GM18858 (cell line): ENCODE measurements around the gene RUSF1.
"Not testable (repeated sequence)": the region's sequence is repeated elsewhere in the genome, so short reads cannot be mapped to it uniquely, and the experiment has no call there.

Source experiments
- ATAC-seq: cut with Tn5 transposase; IDR thresholded peaks from one replicate; pipeline ENCODE4 v1.9.1; 2021; ENCODE audit not compliant: unreplicated experiment

RUSF1 gene

GRCh38 chr16:31507929-31508705 is at the start of gene RUSF1:
RUSF1 (minus strand) TSS chr16:31508391; CDS start chr16:31508373, 18 bp downstream.
- peak; percentile 79 for ATAC-seq

GRCh38 chr16:31542763-31543162 is 34.6 kb upstream of the RUSF1 start:
- ATAC-seq, result no peak

GRCh38 chr16:31539762-31540161 is 31.6 kb upstream of the RUSF1 start:
- ATAC-seq, result not testable (repeated sequence)

- not testable (repeated sequence) for ATAC-seq
Measured at GRCh38 chr16:31538243-31538598, 30.0 kb upstream of the RUSF1 start.

GRCh38 chr16:31537362-31538242 is 29.4 kb upstream of the RUSF1 start:
- no peak for ATAC-seq

GRCh38 chr16:31536804-31537361 is 28.7 kb upstream of the RUSF1 start:
- no peak for ATAC-seq

- ATAC-seq, result no peak
Measured at GRCh38 chr16:31535737-31536136, 27.5 kb upstream of the RUSF1 start.

GRCh38 chr16:31532896-31533295 is 24.7 kb upstream of the RUSF1 start:
- ATAC-seq, result no peak

- no peak for ATAC-seq
Measured at GRCh38 chr16:31532120-31532519, 23.9 kb upstream of the RUSF1 start.

GRCh38 chr16:31531096-31531495 is 22.9 kb upstream of the RUSF1 start:
- ATAC-seq, result no peak

- no peak for ATAC-seq
Measured at GRCh38 chr16:31530405-31530804, 22.2 kb upstream of the RUSF1 start.

GRCh38 chr16:31529937-31530312 is 21.7 kb upstream of the RUSF1 start:
- ATAC-seq, result no peak

- ATAC-seq, result no peak
Measured at GRCh38 chr16:31529108-31529936, 21.1 kb upstream of the RUSF1 start.

- no peak for ATAC-seq
Measured at GRCh38 chr16:31528523-31529107, 20.4 kb upstream of the RUSF1 start.

- no peak for ATAC-seq
Measured at GRCh38 chr16:31527734-31528274, 19.6 kb upstream of the RUSF1 start, which contains the start of gene AHSP. AHSP (plus strand) TSS chr16:31527900; CDS start chr16:31528140, 240 bp downstream.

GRCh38 chr16:31525113-31525512 is 16.9 kb upstream of the RUSF1 start:
- no peak for ATAC-seq

GRCh38 chr16:31523768-31524167 is 15.6 kb upstream of the RUSF1 start:
- ATAC-seq, result not testable (repeated sequence)

- ATAC-seq, result no peak
Measured at GRCh38 chr16:31522071-31522470, 13.9 kb upstream of the RUSF1 start.

- no peak for ATAC-seq
Measured at GRCh38 chr16:31521368-31521767, 13.2 kb upstream of the RUSF1 start.

GRCh38 chr16:31519759-31520431 is 11.7 kb upstream of the RUSF1 start:
- ATAC-seq, result no peak
